ENCODE results near the gene RCOR1.
A peak's percentile ranks its signal among the peaks of the same experiment; 100 is the strongest.

Gene RCOR1

GRCh38 chr14:102779574-102780315 lies 187.3 kb downstream of the RCOR1 start:
- H3K27ac Mint-ChIP-seq = peak overlapping the region; percentile 81 to 96
- ATAC-seq = no peak
- no peaks in the 10 kb centered on the region for H3K9me3 Mint-ChIP-seq
- peak overlapping the region; percentile 76 to 89 for H3K4me3 Mint-ChIP-seq
- H3K27me3 Mint-ChIP-seq = no peaks in the 10 kb centered on the region
- H3K4me1 Mint-ChIP-seq = peaks cover 74% of the 10 kb centered on the region
- no peak for DNase-seq
